Measurements from ENCODE around the gene DNAL4. TPM values are rescaled to one million over a fixed set of nuclear protein-coding genes. Genes with fewer than 3 reads are reported as not detected.
A peak's percentile ranks its signal among the peaks of the same experiment; 100 is the strongest.

DNAL4 gene
- total RNA-seq, 6 donors from 2014 or later: 14.7 to 23.7 (median 20.2) TPM

GRCh38 chr22:38826386-38826785 lies 32.4 kb upstream of the DNAL4 start:
- no peaks in the 10 kb centered on the region for H3K4me1 ChIP-seq
- no peaks in the 10 kb centered on the region for H3K9me3 ChIP-seq
- TF ChIP-seq POLR2AphosphoS5 (IDR thresholded peaks at IDR 0.05): no peak
- no peak for TF ChIP-seq CTCF (IDR thresholded peaks at IDR 0.05)
- TF ChIP-seq EP300 (IDR thresholded peaks at IDR 0.05): no peak
- no peak for TF ChIP-seq POLR2A (IDR thresholded peaks at IDR 0.05)
- peak in 1 of 2 donors; percentile 67 for DNase-seq
- no peak overlapping the region for H3K27ac ChIP-seq
- no peaks in the 10 kb centered on the region for H3K27me3 ChIP-seq
- no peak overlapping the region for H3K4me3 ChIP-seq
- WGBS, 2 donors: 83 to 89% methylated on average over 16 of the region's 16 CpGs
- no peak for ATAC-seq (ENCODE audit: low FRiP score in 2 of 2)
- no peaks in the 10 kb centered on the region for H3K36me3 ChIP-seq

GRCh38 chr22:38824585-38824984 lies 30.6 kb upstream of the DNAL4 start:
- H3K9me3 ChIP-seq: no peaks in the 10 kb centered on the region
- no peak overlapping the region for H3K4me3 ChIP-seq
- TF ChIP-seq CTCF (IDR thresholded peaks at IDR 0.05) (peak in 4 of 6 experiments; percentile 14 to 35 (median 24)), POLR2A (IDR thresholded peaks at IDR 0.05) (no peak)
- ATAC-seq (ENCODE audit: low FRiP score in 2 of 2) (peak; percentile 68 to 76), DNase-seq (peak in 1 of 2 donors; percentile 31)
- H3K27ac ChIP-seq: no peak overlapping the region
- H3K27me3 ChIP-seq: no peaks in the 10 kb centered on the region
- no peaks in the 10 kb centered on the region for H3K36me3 ChIP-seq
- no peaks in the 10 kb centered on the region for H3K4me1 ChIP-seq
- WGBS, 2 donors: 7 to 15% methylated on average over 3 to 4 of the region's 4 CpGs

GRCh38 chr22:38823637-38824036 lies 29.7 kb upstream of the DNAL4 start:
- no peak for DNase-seq
- no peak overlapping the region for H3K4me3 ChIP-seq
- ATAC-seq (ENCODE audit: low FRiP score in 2 of 2): no peak
- no peak for TF ChIP-seq EP300 (IDR thresholded peaks at IDR 0.05)
- H3K36me3 ChIP-seq: no peaks in the 10 kb centered on the region
- no peaks in the 10 kb centered on the region for H3K9me3 ChIP-seq
- WGBS, 2 donors: 63 to 80% methylated on average over 1 to 2 of the region's 2 CpGs
- no peaks in the 10 kb centered on the region for H3K4me1 ChIP-seq
- no peak overlapping the region for H3K27ac ChIP-seq
- H3K27me3 ChIP-seq: no peaks in the 10 kb centered on the region

- TF ChIP-seq CTCF (IDR thresholded peaks at IDR 0.05) (no peak), POLR2AphosphoS5 (IDR thresholded peaks at IDR 0.05) (no peak), EP300 (IDR thresholded peaks at IDR 0.05) (no peak), POLR2A (IDR thresholded peaks at IDR 0.05) (no peak)
- H3K36me3 ChIP-seq: no peaks in the 10 kb centered on the region
- no peaks in the 10 kb centered on the region for H3K4me1 ChIP-seq
- no peaks in the 10 kb centered on the region for H3K27me3 ChIP-seq
- 95 to 100% methylated on average over 3 to 4 of the region's 4 CpGs for WGBS, 2 donors
- no peak overlapping the region for H3K4me3 ChIP-seq
- ATAC-seq (ENCODE audit: low FRiP score in 2 of 2) (no peak), DNase-seq (no peak)
- H3K27ac ChIP-seq: no peak overlapping the region
- H3K9me3 ChIP-seq: no peaks in the 10 kb centered on the region
These were observed 29.1 kb upstream of the DNAL4 start for GRCh38 chr22:38823076-38823475.

- TF ChIP-seq CTCF (IDR thresholded peaks at IDR 0.05) (no peak), EP300 (IDR thresholded peaks at IDR 0.05) (no peak), POLR2AphosphoS5 (IDR thresholded peaks at IDR 0.05) (no peak), POLR2A (IDR thresholded peaks at IDR 0.05) (no peak)
- Histone ChIP-seq H3K9me3 (no peaks in the 10 kb centered on the region), H3K36me3 (no peaks in the 10 kb centered on the region), H3K4me1 (no peaks in the 10 kb centered on the region), H3K4me3 (no peak overlapping the region), H3K27ac (no peak overlapping the region), H3K27me3 (no peaks in the 10 kb centered on the region)
- DNase-seq: no peak
- ATAC-seq (ENCODE audit: low FRiP score in 2 of 2): no peak
- WGBS, 2 donors: 66 to 70% methylated on average over 8 of the region's 8 CpGs
These were observed 26.1 kb upstream of the DNAL4 start for GRCh38 chr22:38820020-38820419.
